SH-SY5Y (cell line): ENCODE measurements around the gene QDPR.

ENCODE experiments used
- GATA2 ChIP-seq: IDR thresholded peaks from 2 replicates; pipeline ENCODE4 v1.6.1; 2011; ENCODE audit warnings: mild to moderate bottlenecking, low read depth, low read length
- GATA3 ChIP-seq: IDR thresholded peaks from 2 replicates; pipeline ENCODE4 v1.6.1; 2011; ENCODE audit warnings: low read depth, mild to moderate bottlenecking, low read length, moderate library complexity

DNA sequence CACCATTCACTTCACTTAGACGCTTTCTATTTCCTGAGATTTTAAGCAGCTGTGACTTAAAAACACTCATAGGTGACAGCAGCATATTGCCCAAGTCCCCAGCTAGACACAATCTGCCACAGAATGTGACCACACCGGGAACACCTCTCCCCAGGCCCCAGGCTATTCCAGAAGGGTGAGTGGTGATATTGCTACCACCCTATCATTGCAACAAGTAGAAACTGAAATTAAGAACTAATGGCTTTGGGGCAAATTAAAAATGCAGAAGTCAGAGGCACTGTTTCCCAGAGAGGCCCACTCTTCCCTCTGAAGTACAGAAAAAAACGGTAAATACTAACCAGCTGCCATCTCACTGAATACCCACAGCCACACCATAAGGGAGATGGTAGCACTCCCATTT, 35.0 kb downstream of the QDPR start:
- TF ChIP-seq GATA2 (no peak), GATA3 (no peak)
